GM13976 (cell line): Measurements from ENCODE around the gene ARL5A.

Experiments used
- DNase-seq: peaks from one replicate; pipeline ENCODE4 v3.0.0; 2012; ENCODE audit warnings: low spot score
- in situ Hi-C: fragments of 300-500 bp; cut with MboI; formaldehyde crosslinking; loops from one replicate; pipeline ENCODE4 v1.12.0; 2022; ENCODE audit warnings: low sequenced_read_pairs, mixed read lengths, inconsistent platforms; ENCODE audit not compliant: unreplicated experiment
- TF ChIP-seq, protein P1 (sequence below): IDR thresholded peaks from 2 replicates; pipeline ENCODE4 v1.5.1; 2012; ENCODE audit warnings: borderline replicate concordance, mild to moderate bottlenecking; ENCODE audit not compliant: insufficient read depth; ENCODE audit errors: extremely low read depth, missing control alignments, control extremely low read depth

The ARL5A gene

DNA sequence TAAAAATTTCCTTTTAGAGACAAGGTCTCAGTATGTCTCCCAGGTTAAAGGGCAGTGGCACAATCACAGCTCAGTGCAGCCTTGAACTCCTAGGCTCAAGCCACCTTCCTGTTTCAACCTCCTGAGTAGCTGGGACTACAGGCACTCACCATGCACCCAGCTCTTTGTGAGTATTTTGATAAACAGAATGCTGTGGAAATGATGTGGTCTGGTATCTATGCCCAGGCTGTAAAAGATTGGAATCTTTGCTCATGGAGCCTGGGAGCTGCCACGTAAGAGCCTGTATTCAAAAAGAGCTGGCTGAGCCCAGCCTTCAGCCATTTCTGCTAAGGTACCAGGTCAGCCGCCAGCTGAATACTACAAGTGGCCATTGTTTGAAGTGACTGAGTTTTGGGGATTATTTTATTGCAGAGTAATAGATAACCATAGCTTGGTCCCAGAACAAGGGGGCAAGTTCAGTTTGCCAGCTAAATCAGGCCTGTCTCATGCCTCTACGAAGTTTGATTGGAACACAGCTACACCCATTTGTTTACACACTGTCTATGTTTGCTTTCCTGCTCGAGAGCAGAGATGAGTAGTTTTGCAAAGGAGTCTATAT, 21.3 kb upstream of the ARL5A start:
- TF ChIP-seq, protein P1, sequence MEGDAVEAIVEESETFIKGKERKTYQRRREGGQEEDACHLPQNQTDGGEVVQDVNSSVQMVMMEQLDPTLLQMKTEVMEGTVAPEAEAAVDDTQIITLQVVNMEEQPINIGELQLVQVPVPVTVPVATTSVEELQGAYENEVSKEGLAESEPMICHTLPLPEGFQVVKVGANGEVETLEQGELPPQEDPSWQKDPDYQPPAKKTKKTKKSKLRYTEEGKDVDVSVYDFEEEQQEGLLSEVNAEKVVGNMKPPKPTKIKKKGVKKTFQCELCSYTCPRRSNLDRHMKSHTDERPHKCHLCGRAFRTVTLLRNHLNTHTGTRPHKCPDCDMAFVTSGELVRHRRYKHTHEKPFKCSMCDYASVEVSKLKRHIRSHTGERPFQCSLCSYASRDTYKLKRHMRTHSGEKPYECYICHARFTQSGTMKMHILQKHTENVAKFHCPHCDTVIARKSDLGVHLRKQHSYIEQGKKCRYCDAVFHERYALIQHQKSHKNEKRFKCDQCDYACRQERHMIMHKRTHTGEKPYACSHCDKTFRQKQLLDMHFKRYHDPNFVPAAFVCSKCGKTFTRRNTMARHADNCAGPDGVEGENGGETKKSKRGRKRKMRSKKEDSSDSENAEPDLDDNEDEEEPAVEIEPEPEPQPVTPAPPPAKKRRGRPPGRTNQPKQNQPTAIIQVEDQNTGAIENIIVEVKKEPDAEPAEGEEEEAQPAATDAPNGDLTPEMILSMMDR = no peak
- DNase-seq = no peak
- in situ Hi-C loops = no loop called here

DNA sequence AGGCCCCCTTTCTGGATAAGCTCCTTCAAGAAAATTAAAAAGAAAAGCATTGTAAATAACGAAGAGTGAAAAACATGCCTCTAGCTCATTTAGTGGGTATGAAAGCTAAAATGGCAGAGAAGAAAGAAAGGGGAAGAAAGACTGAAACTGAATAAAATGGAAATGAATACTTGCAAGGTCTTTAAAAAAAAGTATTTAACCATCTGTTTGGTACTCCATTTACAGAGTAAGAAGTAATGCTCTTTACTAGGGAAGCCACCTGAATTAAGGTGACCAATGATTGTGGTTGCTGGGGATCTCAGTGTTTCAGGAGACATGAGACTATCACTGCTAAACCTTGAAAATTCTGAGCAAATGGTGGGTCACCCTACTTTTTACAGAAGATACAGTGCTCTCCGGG, 17.7 kb upstream of the ARL5A start:
- no peak for DNase-seq
- in situ Hi-C loops = no loop called here
- TF ChIP-seq, protein P1 = no peak

DNA sequence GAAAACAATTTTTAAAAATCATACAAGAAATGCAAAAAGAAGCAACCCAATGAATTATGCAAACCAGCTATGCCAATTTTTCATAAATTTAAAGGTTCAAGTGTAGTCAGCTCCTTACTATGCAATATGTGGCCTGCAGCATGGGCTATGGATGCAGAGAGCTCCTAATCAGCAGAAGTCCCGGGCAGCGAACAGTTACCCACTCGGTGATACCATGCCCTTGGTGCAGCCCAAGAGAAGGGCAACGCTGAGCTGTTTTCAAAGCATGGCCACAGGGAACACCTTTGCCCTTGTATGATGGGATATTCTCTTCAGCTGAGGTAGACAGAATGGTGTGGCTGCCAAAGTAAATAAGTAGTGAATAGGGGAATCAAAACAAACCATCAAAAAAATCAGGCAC, 17.3 kb upstream of the ARL5A start:
- DNase-seq = no peak
- in situ Hi-C loops = no loop called here
- TF ChIP-seq, protein P1 = no peak

DNA sequence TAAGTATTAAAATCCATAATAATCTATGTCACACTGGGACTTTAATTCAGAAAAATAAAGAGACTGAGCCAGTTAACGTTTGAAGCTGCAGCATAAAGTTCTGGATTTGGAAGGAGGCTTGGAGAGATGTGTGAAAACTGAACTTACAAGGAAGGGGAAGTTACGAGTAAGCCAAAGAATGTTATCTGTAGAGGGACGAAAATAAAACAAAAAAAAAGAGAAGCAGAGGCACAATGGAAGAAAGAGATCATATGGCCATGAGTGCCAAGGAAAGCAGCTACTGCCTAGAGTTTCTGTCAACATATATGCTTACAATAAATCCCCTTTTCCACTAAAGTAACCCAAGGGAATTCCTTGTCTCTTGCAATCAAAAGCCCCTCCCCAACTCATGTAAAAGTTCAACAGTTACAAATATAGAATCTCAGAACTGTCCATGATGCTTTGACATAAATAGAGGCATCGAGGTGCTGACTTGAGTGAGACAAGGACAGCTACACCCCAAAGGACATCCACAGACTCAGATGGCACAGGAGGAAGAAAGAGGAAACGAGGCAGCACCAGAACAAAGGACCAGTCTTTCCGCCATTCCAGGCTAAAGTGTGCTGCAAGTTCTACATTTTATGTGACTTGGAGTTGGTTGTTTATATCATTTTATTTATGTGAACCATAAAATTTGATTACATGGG, 16.1 kb upstream of the ARL5A start:
- no peak for DNase-seq
- in situ Hi-C loops = no loop called here
- TF ChIP-seq, protein P1 = no peak

DNA sequence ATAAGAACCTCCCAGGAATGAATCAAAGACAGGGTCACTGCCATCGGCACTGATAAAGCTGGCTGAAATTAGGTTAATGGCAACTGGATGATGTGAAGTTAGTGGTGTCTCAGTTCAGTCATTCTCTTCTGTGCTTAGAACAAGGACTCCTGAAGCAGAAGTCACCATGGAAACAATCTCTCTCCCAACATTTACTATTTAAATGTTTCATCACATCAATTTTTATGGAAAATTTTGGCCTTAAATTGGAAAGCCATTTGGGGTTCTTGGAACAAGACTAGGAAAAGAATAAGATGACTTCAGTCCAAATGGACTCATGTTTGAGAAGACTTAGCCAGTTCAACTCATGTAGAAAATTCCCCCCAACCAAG, 15.5 kb upstream of the ARL5A start:
- TF ChIP-seq, protein P1 = no peak
- in situ Hi-C loops = no loop called here
- no peak for DNase-seq

DNA sequence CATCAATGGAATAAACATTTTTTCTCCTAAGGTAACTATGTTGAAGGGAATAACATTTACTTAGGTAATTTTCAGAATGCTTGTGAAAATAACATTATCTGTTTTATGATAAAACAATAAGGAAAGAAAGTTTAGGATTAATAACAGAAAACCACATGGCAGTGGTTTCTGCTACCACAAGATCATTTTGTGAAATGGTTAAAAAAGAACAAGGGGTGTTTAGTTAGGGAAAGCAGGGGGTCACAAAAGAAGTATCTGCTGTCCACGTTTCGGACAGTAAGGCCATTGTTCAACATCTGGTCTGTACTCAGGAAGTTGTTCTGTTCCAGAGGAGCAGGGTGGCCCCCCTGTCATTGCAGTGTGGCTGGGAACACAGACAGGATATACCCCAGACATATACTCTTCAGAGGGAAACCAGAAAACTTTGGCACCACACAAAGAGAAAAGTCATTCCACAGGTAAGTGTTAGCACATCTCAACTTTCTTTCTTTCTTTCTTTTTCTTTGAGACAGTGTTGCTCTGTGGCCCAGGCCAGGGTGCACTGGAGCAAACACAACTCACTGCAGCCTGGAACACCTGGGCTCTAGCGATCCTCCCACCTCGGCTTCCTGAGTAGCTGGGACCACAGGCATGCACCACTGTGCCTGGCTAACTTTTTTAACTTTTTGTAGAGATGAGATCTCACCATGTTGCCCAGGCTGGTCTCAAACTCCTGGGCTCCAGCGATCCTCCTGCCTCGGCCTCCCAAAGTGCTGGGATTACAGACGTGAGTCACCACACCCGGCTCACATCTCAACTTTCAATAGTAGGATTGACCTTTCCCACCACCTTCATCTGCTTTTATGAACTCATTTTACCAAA, 14.8 kb upstream of the ARL5A start:
- TF ChIP-seq, protein P1 = no peak
- no peak for DNase-seq
- in situ Hi-C loops = no loop called here
